GM18508 (cell line): Measurements from ENCODE around the gene BORCS5.
"Not testable (repeated sequence)": the region's sequence is repeated elsewhere in the genome, so short reads cannot be mapped to it uniquely, and the experiment has no call there.

Experiments
- ATAC-seq: cut with Tn5 transposase; IDR thresholded peaks from one replicate; pipeline ENCODE4 v1.9.1; 2021; ENCODE audit warnings: moderate number of reproducible peaks; ENCODE audit not compliant: insufficient read depth, unreplicated experiment

The BORCS5 gene

GRCh38 chr12:12452326-12452902 lies 95.5 kb downstream of the BORCS5 start:
- ATAC-seq: no peak

- ATAC-seq: no peak
These were observed 96.8 kb downstream of the BORCS5 start for GRCh38 chr12:12453635-12454034.

GRCh38 chr12:12454315-12454714 lies 97.4 kb downstream of the BORCS5 start:
- no peak for ATAC-seq

- ATAC-seq: no peak
These were observed 99.8 kb downstream of the BORCS5 start for GRCh38 chr12:12456637-12457036.

GRCh38 chr12:12460935-12461922 lies 104.4 kb downstream of the BORCS5 start:
- no peak for ATAC-seq

- no peak for ATAC-seq
These were observed 105.0 kb downstream of the BORCS5 start for GRCh38 chr12:12461923-12462315.

- no peak for ATAC-seq
These were observed 108.6 kb downstream of the BORCS5 start for GRCh38 chr12:12465522-12465921.

- ATAC-seq: no peak
These were observed 109.3 kb downstream of the BORCS5 start for GRCh38 chr12:12466157-12466556.

GRCh38 chr12:12467264-12467663 lies 110.4 kb downstream of the BORCS5 start:
- no peak for ATAC-seq

- no peak for ATAC-seq
These were observed 110.9 kb downstream of the BORCS5 start for GRCh38 chr12:12467688-12468261.

- no peak for ATAC-seq
These were observed 111.7 kb downstream of the BORCS5 start for GRCh38 chr12:12468575-12468974.

GRCh38 chr12:12469386-12469785 lies 112.5 kb downstream of the BORCS5 start:
- no peak for ATAC-seq

GRCh38 chr12:12470751-12471306 lies 114.0 kb downstream of the BORCS5 start:
- ATAC-seq: no peak

- ATAC-seq: not testable (repeated sequence)
These were observed 115.4 kb downstream of the BORCS5 start for GRCh38 chr12:12471982-12472961.

GRCh38 chr12:12473223-12473622 lies 116.3 kb downstream of the BORCS5 start:
- ATAC-seq: no peak

GRCh38 chr12:12474471-12474928 lies 117.6 kb downstream of the BORCS5 start:
- no peak for ATAC-seq

GRCh38 chr12:12474931-12475795 lies 118.3 kb downstream of the BORCS5 start:
- peak; percentile 90 for ATAC-seq

GRCh38 chr12:12476857-12477531 lies 120.1 kb downstream of the BORCS5 start:
- no peak for ATAC-seq
